Measurements from ENCODE around the gene NUP160.
A peak's percentile ranks its signal among the peaks of the same experiment; 100 is the strongest.
"Not testable (repeated sequence)": the region's sequence is repeated elsewhere in the genome, so short reads cannot be mapped to it uniquely, and the experiment has no call there.

The NUP160 gene

GRCh38 chr11:47786373-47786772 lies 61.8 kb downstream of the NUP160 start:
- DNase-seq (ENCODE audit: low read depth) = no peak

DNA sequence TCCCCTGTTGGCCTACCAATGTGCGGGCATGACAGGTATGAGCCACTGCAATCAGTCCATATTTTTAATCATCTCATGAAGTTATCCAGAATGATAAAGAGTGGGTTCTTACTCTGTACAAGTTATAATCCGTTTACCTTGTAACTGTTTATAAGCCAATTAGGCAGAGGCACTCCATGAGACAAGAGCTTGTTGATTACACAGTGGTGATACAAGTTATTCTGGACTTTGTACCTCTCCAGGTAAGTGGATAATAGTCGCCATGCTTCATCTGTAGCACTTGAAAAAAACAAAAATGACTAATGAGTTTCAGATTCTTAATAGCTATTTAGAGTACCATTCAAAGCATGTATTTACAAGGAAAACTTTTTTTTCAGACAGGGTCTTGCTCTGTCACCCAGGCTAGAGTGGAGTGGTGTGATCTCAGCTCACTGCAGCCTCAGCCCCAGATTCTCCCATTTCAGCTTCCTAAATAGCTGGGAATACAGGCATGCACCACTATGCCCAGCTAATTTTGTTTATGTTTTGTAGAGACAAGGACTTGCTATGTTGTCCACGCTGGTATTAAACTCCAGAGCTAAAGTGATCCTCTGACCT lies 63.3 kb downstream of the NUP160 start:
- DNase-seq (ENCODE audit: low read depth) = no peak

- no peak for DNase-seq (ENCODE audit: low read depth)
Observed at GRCh38 chr11:47783087-47783610, 65.0 kb downstream of the NUP160 start.

DNA sequence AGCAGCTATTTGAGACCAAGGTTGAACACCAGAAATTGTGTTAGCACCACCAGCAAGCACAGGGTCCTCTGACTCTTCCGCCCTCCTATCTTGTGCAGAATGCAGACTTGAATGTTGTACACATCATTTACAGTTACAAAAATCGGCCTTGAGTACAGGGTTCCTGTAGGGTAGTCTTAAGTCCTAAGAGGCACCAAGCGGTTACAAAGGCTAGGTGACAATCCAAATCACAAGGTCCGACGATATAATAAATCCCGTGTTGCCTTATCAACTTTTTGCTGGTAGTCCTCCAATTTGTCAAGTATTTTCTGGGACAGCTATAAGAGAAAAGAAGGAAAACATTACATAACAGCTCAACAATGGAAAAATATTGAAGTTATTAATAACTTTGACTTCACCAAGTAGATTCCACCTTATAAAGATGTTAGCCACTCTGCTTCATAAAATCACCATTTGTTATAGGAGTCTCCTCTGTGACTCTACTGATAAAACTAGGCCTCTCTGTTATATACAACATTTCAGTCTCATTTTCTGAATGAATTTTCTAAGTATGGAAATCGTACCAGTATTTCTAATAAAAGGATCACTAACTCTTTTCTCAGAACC lies 69.2 kb downstream of the NUP160 start:
- DNase-seq (ENCODE audit: low read depth) = no peak

DNA sequence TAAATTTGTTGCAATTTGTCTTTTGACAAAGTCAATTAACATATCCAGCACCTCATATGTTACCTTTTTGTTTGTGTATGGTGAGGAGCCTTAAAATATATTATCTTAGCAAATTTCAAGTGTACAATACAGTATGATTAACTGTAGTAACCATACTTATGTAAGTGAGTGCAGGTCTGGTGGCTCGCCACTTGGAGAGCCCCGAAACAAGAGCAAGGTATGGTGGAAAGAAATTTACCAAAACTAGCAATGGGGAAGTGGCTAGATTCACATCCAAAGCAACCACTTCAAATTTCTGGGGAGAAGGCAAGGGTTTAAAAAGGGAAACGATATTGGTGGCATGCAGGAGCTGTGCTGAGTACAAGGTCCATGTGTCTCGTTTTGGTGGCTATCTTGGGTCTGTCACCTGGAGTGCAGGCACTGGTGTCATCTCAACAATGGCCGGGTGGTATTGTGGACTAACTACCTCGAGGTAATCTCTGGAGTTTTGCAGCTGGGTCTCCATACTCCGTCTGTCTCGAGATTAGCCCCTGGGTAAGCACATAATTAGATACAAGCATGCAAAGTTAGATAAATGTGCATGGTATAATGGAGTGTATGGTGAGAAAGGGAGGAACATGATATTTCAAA lies 72.8 kb downstream of the NUP160 start:
- no peak for DNase-seq (ENCODE audit: low read depth)

DNA sequence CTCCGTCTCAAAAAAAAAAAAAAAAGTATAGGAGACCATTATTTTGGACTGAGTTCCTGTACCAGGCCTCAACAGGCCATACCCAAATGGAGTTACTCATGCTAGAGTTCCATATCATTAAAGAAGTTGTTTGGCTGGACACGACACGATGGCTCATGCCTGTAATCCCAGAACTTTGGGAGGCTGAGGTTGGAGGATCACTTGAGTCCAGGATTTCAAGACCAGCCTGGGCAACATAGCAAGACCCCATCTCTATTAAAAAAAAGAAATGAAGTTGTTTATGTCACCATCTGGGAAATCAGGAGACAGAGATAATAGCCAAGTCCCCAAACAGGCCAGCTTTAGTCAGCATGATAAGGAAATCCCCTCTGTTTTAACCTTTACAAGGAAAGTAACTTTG lies 74.3 kb downstream of the NUP160 start:
- no peak for DNase-seq (ENCODE audit: low read depth)

DNA sequence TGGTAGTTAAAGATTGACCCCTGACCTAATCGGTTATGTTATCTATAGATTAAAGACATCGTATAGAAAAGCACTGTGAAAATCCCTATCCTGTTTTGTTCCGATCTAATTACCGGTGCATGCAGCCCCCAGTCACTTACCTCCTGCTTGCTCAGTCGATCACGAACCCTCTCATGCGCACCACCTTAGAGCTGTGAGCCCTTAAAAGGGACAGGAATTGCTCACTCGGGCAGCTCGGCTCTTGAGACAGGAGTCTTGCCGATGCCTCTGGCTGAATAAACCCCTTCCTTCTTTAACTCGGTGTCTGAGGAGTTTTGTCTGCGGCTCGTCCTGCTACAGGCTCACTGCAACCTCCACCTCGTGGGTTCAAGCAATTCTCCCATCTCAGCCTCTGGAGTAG lies 78.6 kb downstream of the NUP160 start:
- not testable (repeated sequence) for DNase-seq (ENCODE audit: low read depth)

DNA sequence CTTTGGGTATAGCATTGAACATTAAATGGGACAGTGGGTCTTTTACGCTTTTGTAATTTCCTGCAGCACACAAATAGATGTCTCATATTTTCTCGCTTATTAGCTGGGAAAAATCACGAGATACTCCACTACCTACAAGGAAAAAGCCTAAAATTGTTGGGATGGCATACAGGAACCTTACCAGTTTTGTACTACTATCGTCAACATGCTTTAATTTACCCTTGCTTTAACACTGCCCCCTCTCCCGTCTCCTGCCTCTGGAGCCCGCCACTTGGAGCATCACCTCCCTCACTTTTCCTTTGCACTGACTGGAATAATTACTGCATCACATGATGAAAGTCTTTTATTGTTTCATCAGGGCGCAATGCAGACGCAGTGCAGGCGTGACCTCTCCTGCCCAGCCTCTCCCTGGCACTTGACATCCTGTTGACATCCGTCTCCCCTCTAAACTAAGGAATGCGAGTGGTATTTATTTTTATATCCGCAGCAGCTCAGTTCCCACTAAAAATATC lies 80.0 kb downstream of the NUP160 start:
- DNase-seq (ENCODE audit: low read depth) = no peak

DNA sequence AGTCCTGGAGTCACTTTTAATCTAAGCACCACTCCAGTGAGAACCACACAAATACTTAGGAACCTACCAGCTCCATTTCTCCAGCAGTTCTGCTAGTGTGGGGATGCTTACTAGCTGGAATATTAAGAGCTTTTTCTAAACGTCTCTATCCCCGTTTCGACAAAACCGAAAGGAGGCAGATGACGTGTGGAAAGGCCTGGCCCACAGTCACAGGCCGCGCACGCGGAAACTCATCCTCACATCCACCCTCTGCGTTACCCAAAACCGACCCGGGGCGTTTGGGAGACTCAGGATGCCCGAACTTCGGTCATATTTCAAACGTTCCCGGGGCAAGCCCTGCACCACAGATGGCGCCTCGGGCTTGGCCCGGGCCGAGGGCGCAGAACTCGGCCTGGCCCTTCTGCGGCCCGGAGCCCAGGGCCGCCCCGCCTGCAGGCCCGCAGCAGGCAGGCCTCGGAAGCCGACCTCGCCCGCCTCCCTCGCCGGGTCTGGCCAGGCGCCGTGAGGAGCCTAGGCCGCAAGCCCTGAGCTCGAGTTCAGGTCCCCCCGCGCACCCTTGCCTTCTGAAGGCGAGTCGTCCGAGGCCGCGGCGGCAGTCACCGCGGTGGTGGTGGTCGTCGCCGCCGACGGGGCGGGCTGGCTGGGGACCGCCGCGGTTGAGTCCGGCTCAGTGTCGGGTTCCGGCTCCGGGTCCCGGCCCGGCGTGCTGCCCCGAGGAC lies 81.5 kb downstream of the NUP160 start:
- peak; percentile 63 for DNase-seq (ENCODE audit: low read depth)

- no peak for DNase-seq (ENCODE audit: low read depth)
Observed at GRCh38 chr11:47765086-47765485, 83.1 kb downstream of the NUP160 start.

GRCh38 chr11:47759291-47759690 lies 88.9 kb downstream of the NUP160 start:
- DNase-seq (ENCODE audit: low read depth) = not testable (repeated sequence)

- no peak for DNase-seq (ENCODE audit: low read depth)
Observed at GRCh38 chr11:47756208-47756607, 91.9 kb downstream of the NUP160 start.

GRCh38 chr11:47750725-47751124 lies 97.4 kb downstream of the NUP160 start:
- no peak for DNase-seq (ENCODE audit: low read depth)

GRCh38 chr11:47742494-47742893 lies 105.7 kb downstream of the NUP160 start:
- not testable (repeated sequence) for DNase-seq (ENCODE audit: low read depth)

DNA sequence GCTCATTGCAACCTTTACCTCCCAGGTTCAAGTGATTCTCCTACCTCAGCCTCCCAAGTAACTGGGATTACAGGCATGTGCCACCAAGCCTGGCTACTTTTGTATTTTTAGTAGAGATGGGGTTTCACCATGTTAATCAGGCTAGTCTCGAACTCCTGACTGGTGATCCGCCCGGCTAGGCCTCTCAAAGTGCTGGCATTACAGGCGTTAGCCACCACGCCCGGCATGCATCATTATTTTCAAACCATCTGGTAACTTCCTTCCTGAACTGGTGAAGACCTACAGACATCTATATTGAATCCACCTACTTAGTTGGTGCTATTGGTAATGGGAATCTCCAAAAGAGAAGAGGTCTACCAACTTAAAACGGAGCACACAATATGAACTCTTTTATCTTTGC lies 110.3 kb downstream of the NUP160 start:
- DNase-seq (ENCODE audit: low read depth) = not testable (repeated sequence)

GRCh38 chr11:47732271-47732670 lies 115.9 kb downstream of the NUP160 start:
- DNase-seq (ENCODE audit: low read depth) = no peak

- no peak for DNase-seq (ENCODE audit: low read depth)
Observed at GRCh38 chr11:47731475-47731874, 116.7 kb downstream of the NUP160 start.

All from stimulated activated CD8-positive, alpha-beta memory T cell treated with anti-CD3 and anti-CD28 coated beads, Interleukin-12 subunit alpha, Interleukin-12 subunit beta, amount 100 ng/mL, for 4 hours (primary cell).